ENCODE measurements around the gene CDIP1.

DNA sequence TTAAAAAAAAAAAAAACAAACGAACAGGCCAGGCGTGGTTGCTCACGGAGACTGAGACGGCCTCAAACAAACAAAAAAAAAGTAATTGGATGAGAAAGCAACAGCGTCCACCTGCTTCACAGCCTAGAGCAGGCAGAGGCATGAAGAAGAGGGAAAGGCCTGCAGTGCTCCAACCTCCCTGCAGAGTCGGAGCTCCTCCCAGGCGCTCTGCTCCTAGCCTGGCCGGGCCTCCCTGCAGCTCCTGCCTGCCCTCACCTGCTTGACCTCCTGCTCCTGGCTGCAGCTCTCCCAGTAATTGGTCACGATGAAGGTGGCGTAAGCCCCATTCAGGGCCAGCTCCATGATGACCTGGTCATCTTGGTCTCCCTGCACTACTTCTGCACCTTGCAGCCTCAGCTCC is 69.6 kb downstream of the CDIP1 start:
- TF ChIP-seq, protein P1, sequence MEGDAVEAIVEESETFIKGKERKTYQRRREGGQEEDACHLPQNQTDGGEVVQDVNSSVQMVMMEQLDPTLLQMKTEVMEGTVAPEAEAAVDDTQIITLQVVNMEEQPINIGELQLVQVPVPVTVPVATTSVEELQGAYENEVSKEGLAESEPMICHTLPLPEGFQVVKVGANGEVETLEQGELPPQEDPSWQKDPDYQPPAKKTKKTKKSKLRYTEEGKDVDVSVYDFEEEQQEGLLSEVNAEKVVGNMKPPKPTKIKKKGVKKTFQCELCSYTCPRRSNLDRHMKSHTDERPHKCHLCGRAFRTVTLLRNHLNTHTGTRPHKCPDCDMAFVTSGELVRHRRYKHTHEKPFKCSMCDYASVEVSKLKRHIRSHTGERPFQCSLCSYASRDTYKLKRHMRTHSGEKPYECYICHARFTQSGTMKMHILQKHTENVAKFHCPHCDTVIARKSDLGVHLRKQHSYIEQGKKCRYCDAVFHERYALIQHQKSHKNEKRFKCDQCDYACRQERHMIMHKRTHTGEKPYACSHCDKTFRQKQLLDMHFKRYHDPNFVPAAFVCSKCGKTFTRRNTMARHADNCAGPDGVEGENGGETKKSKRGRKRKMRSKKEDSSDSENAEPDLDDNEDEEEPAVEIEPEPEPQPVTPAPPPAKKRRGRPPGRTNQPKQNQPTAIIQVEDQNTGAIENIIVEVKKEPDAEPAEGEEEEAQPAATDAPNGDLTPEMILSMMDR (conservative IDR thresholded peaks at IDR 0.05; ENCODE audit: low read length): no peak
- TF ChIP-seq EZH2phosphoT487 (IDR thresholded peaks at IDR 0.05; ENCODE audit: borderline replicate concordance): no peak
